RWPE2 (cell line): Measurements from ENCODE around the gene LRP1B.

Source experiments
- ATAC-seq: fragments of 200-7000 bp; cut with Tn5 transposase; 3 replicates; pipeline ENCODE4 v1.9.1; 2021; ENCODE audit warnings: low read depth
- DNase-seq: peaks from one replicate; pipeline ENCODE4 v3.0.0-alpha.2; 2020; ENCODE audit warnings: low spot score
- H3K27ac ChIP-seq: fragments of 450-650 bp; 2 replicates; pipeline ENCODE4 v1.5.1; 2017; ENCODE audit warnings: mild to moderate bottlenecking; ENCODE audit not compliant: poor library complexity, severe bottlenecking
- H3K27me3 ChIP-seq: fragments of 250-450 bp; sonication (Bioruptor Pico); 2 replicates; pipeline ENCODE4 v1.5.1; 2021; ENCODE audit warnings: mild to moderate bottlenecking, moderate library complexity; ENCODE audit not compliant: insufficient read depth, poor library complexity, severe bottlenecking
- H3K36me3 ChIP-seq: fragments of 250-450 bp; sonication (Bioruptor Pico); 2 replicates; pipeline ENCODE4 v1.5.1; 2020; ENCODE audit warnings: low read depth, mild to moderate bottlenecking, moderate library complexity
- H3K4me1 ChIP-seq: fragments of 250-450 bp; sonication (Bioruptor Pico); 2 replicates; pipeline ENCODE4 v1.5.1; 2021; ENCODE audit warnings: mild to moderate bottlenecking, moderate library complexity; ENCODE audit not compliant: insufficient read depth, poor library complexity, severe bottlenecking
- H3K4me3 ChIP-seq: fragments of 250-450 bp; sonication (Bioruptor Pico); 2 replicates; pipeline ENCODE4 v1.5.1; 2021; ENCODE audit warnings: mild to moderate bottlenecking, moderate library complexity; ENCODE audit not compliant: severe bottlenecking
- H3K9me3 ChIP-seq: fragments of 250-450 bp; sonication (Bioruptor Pico); 2 replicates; pipeline ENCODE4 v1.5.1; 2021; ENCODE audit warnings: mild to moderate bottlenecking, moderate library complexity; ENCODE audit not compliant: severe bottlenecking
- TF ChIP-seq, protein P1 (sequence below): fragments of 450-650 bp; IDR thresholded peaks from one replicate; pipeline ENCODE4 v1.5.1; 2017; ENCODE audit warnings: mild to moderate bottlenecking, moderate library complexity; ENCODE audit not compliant: poor library complexity, severe bottlenecking

Gene LRP1B

GRCh38 chr2:141933226-141933625, 197.6 kb downstream of the LRP1B start:
- Histone ChIP-seq H3K4me1 (no peaks in the 10 kb centered on the region), H3K36me3 (no peaks in the 10 kb centered on the region), H3K27ac (no peak overlapping the region), H3K9me3 (no peaks in the 10 kb centered on the region), H3K27me3 (no peaks in the 10 kb centered on the region), H3K4me3 (no peak overlapping the region)
- no peak for DNase-seq
- TF ChIP-seq, protein P1, sequence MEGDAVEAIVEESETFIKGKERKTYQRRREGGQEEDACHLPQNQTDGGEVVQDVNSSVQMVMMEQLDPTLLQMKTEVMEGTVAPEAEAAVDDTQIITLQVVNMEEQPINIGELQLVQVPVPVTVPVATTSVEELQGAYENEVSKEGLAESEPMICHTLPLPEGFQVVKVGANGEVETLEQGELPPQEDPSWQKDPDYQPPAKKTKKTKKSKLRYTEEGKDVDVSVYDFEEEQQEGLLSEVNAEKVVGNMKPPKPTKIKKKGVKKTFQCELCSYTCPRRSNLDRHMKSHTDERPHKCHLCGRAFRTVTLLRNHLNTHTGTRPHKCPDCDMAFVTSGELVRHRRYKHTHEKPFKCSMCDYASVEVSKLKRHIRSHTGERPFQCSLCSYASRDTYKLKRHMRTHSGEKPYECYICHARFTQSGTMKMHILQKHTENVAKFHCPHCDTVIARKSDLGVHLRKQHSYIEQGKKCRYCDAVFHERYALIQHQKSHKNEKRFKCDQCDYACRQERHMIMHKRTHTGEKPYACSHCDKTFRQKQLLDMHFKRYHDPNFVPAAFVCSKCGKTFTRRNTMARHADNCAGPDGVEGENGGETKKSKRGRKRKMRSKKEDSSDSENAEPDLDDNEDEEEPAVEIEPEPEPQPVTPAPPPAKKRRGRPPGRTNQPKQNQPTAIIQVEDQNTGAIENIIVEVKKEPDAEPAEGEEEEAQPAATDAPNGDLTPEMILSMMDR: no peak
- no peak for ATAC-seq

GRCh38 chr2:141932261-141932660, 198.6 kb downstream of the LRP1B start:
- Histone ChIP-seq H3K4me1 (no peaks in the 10 kb centered on the region), H3K27me3 (no peaks in the 10 kb centered on the region), H3K4me3 (no peak overlapping the region), H3K36me3 (no peaks in the 10 kb centered on the region), H3K27ac (no peak overlapping the region), H3K9me3 (no peaks in the 10 kb centered on the region)
- DNase-seq: no peak
- no peak for ATAC-seq
- TF ChIP-seq, protein P1: no peak

DNA sequence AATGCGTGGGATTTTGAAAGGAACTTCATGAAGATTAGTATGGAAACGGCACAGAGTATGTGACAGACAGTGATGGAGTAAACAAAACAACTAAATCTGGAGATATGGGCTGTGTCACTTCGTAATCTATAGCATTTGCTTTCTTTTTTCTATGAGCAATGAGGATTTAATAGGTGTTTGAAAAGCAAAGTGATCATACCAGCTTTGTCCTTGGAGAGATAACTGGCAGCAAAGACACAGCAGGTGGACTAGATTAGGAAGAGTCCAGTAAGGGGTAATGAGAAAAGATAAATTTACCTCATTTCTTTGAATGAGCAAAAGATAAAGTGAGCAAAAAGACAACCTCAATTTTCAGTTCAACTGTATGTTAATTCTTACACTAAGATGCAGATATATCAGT, 199.0 kb downstream of the LRP1B start:
- Histone ChIP-seq H3K4me3 (no peak overlapping the region), H3K9me3 (no peaks in the 10 kb centered on the region), H3K27ac (no peak overlapping the region), H3K27me3 (no peaks in the 10 kb centered on the region), H3K4me1 (no peaks in the 10 kb centered on the region), H3K36me3 (no peaks in the 10 kb centered on the region)
- DNase-seq (no peak), ATAC-seq (no peak)
- TF ChIP-seq, protein P1: no peak

GRCh38 chr2:141930803-141931202, 200.0 kb downstream of the LRP1B start:
- no peaks in the 10 kb centered on the region for H3K27me3 ChIP-seq
- no peak for DNase-seq
- H3K27ac ChIP-seq: no peak overlapping the region
- H3K36me3 ChIP-seq: no peaks in the 10 kb centered on the region
- no peak overlapping the region for H3K4me3 ChIP-seq
- ATAC-seq: no peak
- H3K9me3 ChIP-seq: no peaks in the 10 kb centered on the region
- no peaks in the 10 kb centered on the region for H3K4me1 ChIP-seq
- TF ChIP-seq, protein P1: no peak

GRCh38 chr2:141929331-141930252, 201.2 kb downstream of the LRP1B start:
- TF ChIP-seq, protein P1: no peak
- no peaks in the 10 kb centered on the region for H3K9me3 ChIP-seq
- DNase-seq (no peak), ATAC-seq (no peak)
- no peaks in the 10 kb centered on the region for H3K36me3 ChIP-seq
- H3K4me3 ChIP-seq: no peak overlapping the region
- H3K27me3 ChIP-seq: no peaks in the 10 kb centered on the region
- H3K27ac ChIP-seq: no peak overlapping the region
- no peaks in the 10 kb centered on the region for H3K4me1 ChIP-seq
